Glomerular visceral epithelial cell (primary cell): ENCODE measurements around the gene PCDH15.
A peak's percentile ranks its signal among the peaks of the same experiment; 100 is the strongest.

Source experiments
- DNase-seq: peaks from one replicate; pipeline ENCODE4 v3.0.0-alpha.2; 2016; ENCODE audit errors: extremely low spot score

PCDH15 gene

GRCh38 chr10:54800741-54801421, at the start of gene PCDH15:
TSS of gene PCDH15 (minus strand) at chr10:54801231. CDS start at chr10:54664262, 136,969 bp downstream.
- DNase-seq: peak; percentile 49

- DNase-seq: no peak
These were observed 42.9 kb upstream of the PCDH15 start for GRCh38 chr10:54843932-54844331.

- no peak for DNase-seq
These were observed 42.1 kb upstream of the PCDH15 start for GRCh38 chr10:54843085-54843646.

- DNase-seq: no peak
These were observed 36.4 kb upstream of the PCDH15 start for GRCh38 chr10:54837479-54837878.

- DNase-seq: no peak
These were observed 32.0 kb upstream of the PCDH15 start for GRCh38 chr10:54833029-54833428.

GRCh38 chr10:54826994-54827560, 26.0 kb upstream of the PCDH15 start:
- DNase-seq: no peak

- no peak for DNase-seq
These were observed 14.6 kb upstream of the PCDH15 start for GRCh38 chr10:54815583-54815982.

- no peak for DNase-seq
These were observed 7.3 kb upstream of the PCDH15 start for GRCh38 chr10:54808186-54808935.

- no peak for DNase-seq
These were observed 1.5 kb downstream of the PCDH15 start for GRCh38 chr10:54799506-54799905.

- DNase-seq: peak; percentile 25
These were observed 3.3 kb downstream of the PCDH15 start for GRCh38 chr10:54797636-54798321.

- no peak for DNase-seq
These were observed 4.2 kb downstream of the PCDH15 start for GRCh38 chr10:54796881-54797280.

- no peak for DNase-seq
These were observed 24.4 kb downstream of the PCDH15 start for GRCh38 chr10:54776622-54777021.

- no peak for DNase-seq
These were observed 28.4 kb downstream of the PCDH15 start for GRCh38 chr10:54772468-54773122.

GRCh38 chr10:54769051-54769450, 32.0 kb downstream of the PCDH15 start:
- no peak for DNase-seq

- no peak for DNase-seq
These were observed 42.2 kb downstream of the PCDH15 start for GRCh38 chr10:54758791-54759190.

GRCh38 chr10:54749623-54750022, 51.4 kb downstream of the PCDH15 start:
- DNase-seq: no peak

GRCh38 chr10:54745436-54745835, 55.6 kb downstream of the PCDH15 start:
- no peak for DNase-seq

- no peak for DNase-seq
These were observed 58.6 kb downstream of the PCDH15 start for GRCh38 chr10:54742416-54742815.

- DNase-seq: no peak
These were observed 72.5 kb downstream of the PCDH15 start for GRCh38 chr10:54728511-54728910.

GRCh38 chr10:54722075-54722474, 79.0 kb downstream of the PCDH15 start:
- DNase-seq: no peak

GRCh38 chr10:54710918-54711317, 90.1 kb downstream of the PCDH15 start:
- no peak for DNase-seq

- DNase-seq: no peak
These were observed 92.4 kb downstream of the PCDH15 start for GRCh38 chr10:54708591-54708990.
